Neuronal stem cell (in vitro differentiated cells): ENCODE results near the gene CD36.
A peak's percentile ranks its signal among the peaks of the same experiment; 100 is the strongest.

ENCODE experiments used
- DNase-seq: peaks from one replicate; pipeline ENCODE4 v3.0.0-alpha.2; 2013; ENCODE audit warnings: low spot score
- H2AFZ ChIP-seq: one replicate; pipeline ENCODE4 v1.6.1; 2013; ENCODE audit warnings: mild to moderate bottlenecking, low read length, inconsistent platforms
- H2AK5ac ChIP-seq: 2 replicates; pipeline ENCODE4 v1.6.1; 2013; ENCODE audit warnings: low read depth, mild to moderate bottlenecking, inconsistent platforms, low read length, moderate library complexity, mixed read lengths
- H2BK120ac ChIP-seq: 2 replicates; pipeline ENCODE4 v1.6.1; 2013; ENCODE audit warnings: low read depth, mild to moderate bottlenecking, inconsistent platforms, low read length, moderate library complexity, mixed read lengths
- H2BK12ac ChIP-seq: one replicate; pipeline ENCODE4 v1.6.1; 2013; ENCODE audit warnings: low read length, inconsistent platforms
- H2BK15ac ChIP-seq: 2 replicates; pipeline ENCODE4 v1.6.1; 2013; ENCODE audit warnings: mild to moderate bottlenecking, low read length, inconsistent platforms, mixed read lengths
- H2BK5ac ChIP-seq: one replicate; pipeline ENCODE4 v1.6.1; 2013; ENCODE audit warnings: inconsistent platforms, mild to moderate bottlenecking, low read length, moderate library complexity
- H3K14ac ChIP-seq: one replicate; pipeline ENCODE4 v1.6.1; 2013; ENCODE audit warnings: low read length, inconsistent platforms
- H3K18ac ChIP-seq: 2 replicates; pipeline ENCODE4 v1.6.1; 2013; ENCODE audit warnings: low read length, inconsistent platforms
- H3K23ac ChIP-seq: 2 replicates; pipeline ENCODE4 v1.6.1; 2013; ENCODE audit warnings: low read depth, mild to moderate bottlenecking, mixed read lengths, low read length, inconsistent platforms; ENCODE audit not compliant: poor library complexity
- H3K27ac ChIP-seq: replicated peaks from 3 replicates; pipeline ENCODE4 v1.5.1; 2013; ENCODE audit warnings: low read length, inconsistent platforms
- H3K27me3 ChIP-seq, 3 experiments: 2 replicates each; pipeline ENCODE4 v1.6.1; 2013; ENCODE audit warnings: low read length in 3 of 3, mild to moderate bottlenecking in 2 of 3, inconsistent platforms in 1 of 3, low read depth in 1 of 3, mixed read lengths in 1 of 3, moderate library complexity in 1 of 3; ENCODE audit not compliant: control insufficient read depth in 3 of 3, insufficient read depth in 3 of 3
- H3K36me3 ChIP-seq, 2 donors: replicated peaks in 1 of 2; 2 replicates each; pipeline ENCODE4 v1.6.1; 2013; ENCODE audit warnings: low read length in 2 of 2; ENCODE audit not compliant: control insufficient read depth in 2 of 2, insufficient read depth in 2 of 2
- H3K4ac ChIP-seq: 2 replicates; pipeline ENCODE4 v1.6.1; 2013; ENCODE audit warnings: inconsistent platforms, mild to moderate bottlenecking, low read length, moderate library complexity
- H3K4me1 ChIP-seq, 2 donors: 1 replicate in 1 of 2; 2 replicates in 1 of 2; pipeline ENCODE4 v1.6.1; 2013; ENCODE audit warnings: low read length in 2 of 2, low read depth in 1 of 2; ENCODE audit not compliant: control insufficient read depth in 2 of 2, insufficient read depth in 1 of 2
- H3K4me2 ChIP-seq: one replicate; pipeline ENCODE4 v1.6.1; 2013; ENCODE audit warnings: mild to moderate bottlenecking, low read length, inconsistent platforms; ENCODE audit not compliant: insufficient read depth, poor library complexity, severe bottlenecking
- H3K4me3 ChIP-seq, 2 donors: 2 replicates each; pipeline ENCODE4 v1.5.1; 2013; ENCODE audit warnings: low read length in 2 of 2, mild to moderate bottlenecking in 2 of 2, inconsistent platforms in 1 of 2, moderate library complexity in 1 of 2
- H3K79me1 ChIP-seq: one replicate; pipeline ENCODE4 v1.6.1; 2013; ENCODE audit warnings: low read depth, mild to moderate bottlenecking, inconsistent platforms, low read length, moderate library complexity
- H3K9ac ChIP-seq: one replicate; pipeline ENCODE4 v1.6.1; 2013; ENCODE audit warnings: mild to moderate bottlenecking, low read depth, low read length, inconsistent platforms; ENCODE audit not compliant: poor library complexity
- H3K9me3 ChIP-seq, 2 donors: replicated peaks in 1 of 2; 2 replicates each; pipeline versions ENCODE3 to v1.6.1; 2013; ENCODE audit warnings: low read length in 2 of 2, mild to moderate bottlenecking in 2 of 2, inconsistent platforms in 1 of 2, low read depth in 1 of 2, mixed read lengths in 1 of 2, moderate library complexity in 1 of 2; ENCODE audit not compliant: control insufficient read depth in 2 of 2, insufficient read depth in 1 of 2
- H4K8ac ChIP-seq: one replicate; pipeline ENCODE4 v1.6.1; 2013; ENCODE audit warnings: low read depth, mild to moderate bottlenecking, inconsistent platforms, low read length, moderate library complexity
- H4K91ac ChIP-seq: one replicate; pipeline ENCODE4 v1.6.1; 2013; ENCODE audit warnings: low read length, low read depth, mild to moderate bottlenecking, inconsistent platforms; ENCODE audit not compliant: poor library complexity
- WGBS, 2 donors: extraction: QIAGEN DNeasy Blood & Tissue Kit; methylation state at CpG; one replicate each; pipeline ENCODE4 v1.1.7; 2013; ENCODE audit warnings: missing lambda C conversion rate in 2 of 2, mixed read lengths in 1 of 2; ENCODE audit not compliant: insufficient read length in 2 of 2, insufficient replicate concordance in 1 of 2; ENCODE audit errors: extremely low coverage in 2 of 2; 5-methylcytosine and 5-hydroxymethylcytosine counted together

CD36 gene

DNA sequence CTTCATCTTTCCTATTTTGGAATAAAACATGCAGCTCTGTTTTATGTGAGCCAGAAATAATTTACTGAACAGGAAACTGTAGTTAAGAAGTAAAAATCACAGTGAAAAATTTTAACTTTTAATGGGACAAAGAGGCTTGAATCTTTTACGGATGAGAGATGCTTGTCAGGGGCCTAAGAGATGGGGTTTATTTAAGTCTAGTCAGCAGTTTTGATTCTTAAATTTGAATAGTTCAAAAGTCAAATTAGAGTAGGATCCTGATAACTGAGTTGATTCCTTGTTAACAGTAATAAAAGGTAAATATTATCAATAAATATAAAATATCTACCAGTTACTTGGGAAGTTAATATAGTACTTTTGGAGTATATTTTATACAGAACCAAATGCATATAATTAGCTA is 24.9 kb upstream of the CD36 start:
- Histone ChIP-seq H3K79me1 (no peaks in the 10 kb centered on the region), H2BK12ac (no peak overlapping the region), H3K4me1 (peaks cover 2 to 5% of the 10 kb centered on the region in 2 donors), H2BK5ac (no peak overlapping the region), H3K4ac (no peak overlapping the region), H2AK5ac (no peak overlapping the region), H2AFZ (no peak overlapping the region), H3K9me3 (no peaks in the 10 kb centered on the region), H4K8ac (no peak overlapping the region), H3K27me3 (no peaks in the 10 kb centered on the region), H2BK15ac (no peak overlapping the region), H3K23ac (no peak overlapping the region), H4K91ac (no peak overlapping the region), H3K4me2 (no peak overlapping the region), H3K27ac (no peak overlapping the region), H3K4me3 (no peak overlapping the region), H3K9ac (no peak overlapping the region), H3K14ac (no peak overlapping the region), H2BK120ac (no peak overlapping the region), H3K36me3 (no peaks in the 10 kb centered on the region), H3K18ac (no peak overlapping the region)
- WGBS, 2 donors, result no CpG with 5 or more reads among the region's 1 CpG
- no peak for DNase-seq

DNA sequence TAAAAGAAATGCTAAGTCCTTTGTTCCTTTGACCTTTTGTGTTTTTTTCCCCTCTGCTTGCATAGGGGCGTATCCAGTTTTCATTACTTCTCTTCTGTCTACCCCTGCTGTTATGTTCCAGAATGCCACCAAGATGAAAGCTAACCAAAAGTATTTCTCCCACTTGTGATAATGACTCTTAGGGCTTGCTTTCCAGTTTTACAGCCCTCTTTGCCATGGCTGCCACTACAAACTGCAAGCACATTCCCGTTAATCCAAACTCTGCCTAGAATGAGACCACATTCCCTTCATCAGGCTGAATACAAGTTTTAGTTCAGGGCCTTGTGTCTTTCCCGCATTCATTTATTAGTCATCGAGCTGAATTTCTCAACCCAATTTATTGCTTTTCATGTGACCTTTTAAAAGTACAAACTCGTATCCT is 23.6 kb upstream of the CD36 start:
- Histone ChIP-seq H2BK120ac (no peak overlapping the region), H3K14ac (no peak overlapping the region), H3K4me1 (peaks cover 2 to 5% of the 10 kb centered on the region in 2 donors), H3K4ac (no peak overlapping the region), H3K27ac (no peak overlapping the region), H2BK5ac (no peak overlapping the region), H3K27me3 (no peaks in the 10 kb centered on the region), H3K36me3 (no peaks in the 10 kb centered on the region), H4K91ac (no peak overlapping the region), H3K4me2 (no peak overlapping the region), H2BK12ac (no peak overlapping the region), H2AK5ac (no peak overlapping the region), H2BK15ac (no peak overlapping the region), H3K4me3 (no peak overlapping the region), H4K8ac (no peak overlapping the region), H2AFZ (peak overlapping the region; percentile 36), H3K79me1 (no peaks in the 10 kb centered on the region), H3K18ac (no peak overlapping the region), H3K23ac (no peak overlapping the region), H3K9ac (no peak overlapping the region), H3K9me3 (no peaks in the 10 kb centered on the region)
- DNase-seq, result no peak
- no CpG with 5 or more reads among the region's 5 CpGs for WGBS, 2 donors

DNA sequence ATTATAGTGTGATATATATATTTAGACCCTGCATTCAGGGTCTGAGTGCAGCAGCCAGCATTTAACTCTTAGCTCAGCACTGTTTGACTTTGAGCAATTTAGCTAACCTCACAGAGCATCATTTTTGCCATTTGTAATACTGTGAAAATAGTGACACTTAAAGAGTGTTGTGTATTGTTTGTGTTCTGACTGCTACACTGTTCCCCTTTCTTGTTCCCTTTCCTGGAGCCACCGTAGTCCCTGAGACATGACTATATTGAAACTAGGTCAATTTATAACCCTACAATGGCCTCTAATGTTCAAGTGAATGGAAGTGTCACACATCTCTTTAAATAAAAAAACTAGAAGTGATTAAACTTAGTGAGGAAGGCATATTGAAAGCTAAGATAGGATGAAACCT is 20.3 kb upstream of the CD36 start:
- Histone ChIP-seq H4K91ac (no peak overlapping the region), H2AK5ac (no peak overlapping the region), H2BK12ac (no peak overlapping the region), H3K4me2 (no peak overlapping the region), H3K36me3 (no peaks in the 10 kb centered on the region), H3K9ac (no peak overlapping the region), H3K79me1 (no peaks in the 10 kb centered on the region), H2AFZ (no peak overlapping the region), H3K27ac (no peak overlapping the region), H3K27me3 (no peaks in the 10 kb centered on the region), H2BK120ac (no peak overlapping the region), H4K8ac (no peak overlapping the region), H3K4me1 (peaks cover 2 to 5% of the 10 kb centered on the region in 2 donors), H2BK5ac (no peak overlapping the region), H3K9me3 (peaks cover 0 to 10% of the 10 kb centered on the region in 2 donors), H3K18ac (no peak overlapping the region), H3K23ac (no peak overlapping the region), H3K4me3 (no peak overlapping the region), H3K4ac (no peak overlapping the region), H2BK15ac (no peak overlapping the region), H3K14ac (no peak overlapping the region)
- no CpG with 5 or more reads among the region's 1 CpG for WGBS, 2 donors
- no peak for DNase-seq

DNA sequence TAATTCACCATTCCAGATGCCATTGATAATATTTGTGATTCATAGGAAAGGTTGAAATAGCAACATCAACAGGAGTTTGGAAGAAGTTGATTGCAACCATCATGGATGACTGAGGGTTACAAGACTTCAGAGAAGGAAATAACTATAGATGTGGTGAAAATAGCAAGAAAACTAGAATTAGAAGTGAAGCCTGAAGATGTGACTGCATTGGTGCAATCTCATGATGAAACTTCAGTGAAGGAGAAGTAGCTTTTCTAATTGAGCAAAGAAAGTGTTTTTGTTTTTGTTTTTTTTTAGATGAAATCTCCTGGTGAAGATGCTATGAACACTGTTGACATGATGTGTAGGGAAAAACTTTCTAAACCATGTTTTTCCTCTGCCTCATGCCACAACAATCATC is 18.7 kb upstream of the CD36 start:
- no peak overlapping the region for H3K27ac ChIP-seq
- H2BK120ac ChIP-seq, result no peak overlapping the region
- DNase-seq, result no peak

More for the DNA sequence above, 18.7 kb upstream of the CD36 start:
- H3K36me3 ChIP-seq, result no peaks in the 10 kb centered on the region
- no peaks in the 10 kb centered on the region for H3K27me3 ChIP-seq
- no peak overlapping the region for H3K9ac ChIP-seq
- no peak overlapping the region for H3K23ac ChIP-seq
- H3K18ac ChIP-seq, result no peak overlapping the region
- H2AK5ac ChIP-seq, result no peak overlapping the region
- no peak overlapping the region for H3K4me3 ChIP-seq
- H2BK12ac ChIP-seq, result no peak overlapping the region
- H3K4me1 ChIP-seq, result peaks cover 6 to 7% of the 10 kb centered on the region in 2 donors
- no peak overlapping the region for H3K4ac ChIP-seq
- no peak overlapping the region for H3K4me2 ChIP-seq
- H4K91ac ChIP-seq, result no peak overlapping the region
- peaks cover 0 to 10% of the 10 kb centered on the region in 2 donors for H3K9me3 ChIP-seq
- H2BK15ac ChIP-seq, result no peak overlapping the region
- H3K14ac ChIP-seq, result no peak overlapping the region
- no peaks in the 10 kb centered on the region for H3K79me1 ChIP-seq
- H2BK5ac ChIP-seq, result no peak overlapping the region
- no peak overlapping the region for H2AFZ ChIP-seq
- no peak overlapping the region for H4K8ac ChIP-seq
